Kasumi-1 (cell line): Measurements from ENCODE around the gene AGAP3.
A peak's percentile ranks its signal among the peaks of the same experiment; 100 is the strongest.

Experiments used
- DNase-seq, 2 experiments: peaks; one replicate each; lab custom pipeline; 2025; lab: John Stamatoyannopoulos, UW

Gene AGAP3

GRCh38 chr7:151074817-151075661 is 11.2 kb upstream of the AGAP3 start:
- no peak for DNase-seq

GRCh38 chr7:151075662-151075971 is 10.7 kb upstream of the AGAP3 start:
- DNase-seq = no peak

- no peak for DNase-seq
Observed at GRCh38 chr7:151075978-151076426, 10.3 kb upstream of the AGAP3 start.

- DNase-seq = no peak
Observed at GRCh38 chr7:151076863-151077704, 9.2 kb upstream of the AGAP3 start.

GRCh38 chr7:151077705-151078232 is 8.5 kb upstream of the AGAP3 start:
- DNase-seq = no peak

- no peak for DNase-seq
Observed at GRCh38 chr7:151078233-151079040, 7.8 kb upstream of the AGAP3 start.

- no peak for DNase-seq
Observed at GRCh38 chr7:151079199-151079910, 6.9 kb upstream of the AGAP3 start.

GRCh38 chr7:151080067-151080521 is 6.2 kb upstream of the AGAP3 start:
- DNase-seq = peak in 1 of 2 experiments; percentile 19

GRCh38 chr7:151080522-151081169 is 5.6 kb upstream of the AGAP3 start, which contains the start of gene FASTK:
Gene FASTK, minus strand, starts transcription at chr7:151080809. Its CDS starts 43 bp downstream, at chr7:151080766.
- peak; percentile 88 to 89 for DNase-seq

GRCh38 chr7:151081170-151082101 is 4.8 kb upstream of the AGAP3 start:
- DNase-seq = no peak

GRCh38 chr7:151082141-151083070 is 3.9 kb upstream of the AGAP3 start:
- no peak for DNase-seq

- DNase-seq = peak; percentile 54 to 76
Observed at GRCh38 chr7:151083071-151083823, 3.0 kb upstream of the AGAP3 start, which contains the start of gene TMUB1. Gene TMUB1, minus strand, starts transcription at chr7:151083493. Its CDS starts 930 bp downstream, at chr7:151082563.

GRCh38 chr7:151083824-151084160 is 2.5 kb upstream of the AGAP3 start:
- no peak for DNase-seq

- DNase-seq = no peak
Observed at GRCh38 chr7:151085329-151085690, 965 bp upstream of the AGAP3 start.

GRCh38 chr7:151086802-151087244 is 548 bp downstream of the AGAP3 start:
- DNase-seq = no peak

- DNase-seq = no peak
Observed at GRCh38 chr7:151087245-151088018, 1.2 kb downstream of the AGAP3 start.
